Body of pancreas (tissue), 4 donors: ENCODE results near the gene INO80C. TPM values are rescaled to one million over a fixed set of nuclear protein-coding genes. Genes with fewer than 3 reads are reported as not detected.
A peak's percentile ranks its signal among the peaks of the same experiment; 100 is the strongest.

Experiments
- ATAC-seq: fragments of 150-250 bp; one replicate; pipeline ENCODE4 v1.9.1; 2016
- DNase-seq, 4 donors: peaks; one replicate each; pipeline ENCODE4 v3.0.0-alpha.2; 2019
- H3K27ac ChIP-seq, 4 donors: fragments of 200-600 bp; sonication (generic); 1 replicate in 3 of 4; 2 replicates in 1 of 4; pipeline versions ENCODE4 v1.5.1 to v1.6.1; 2016 to 2019; ENCODE audit warnings: mild to moderate bottlenecking in 1 of 4, mixed read lengths in 1 of 4, moderate library complexity in 1 of 4
- H3K27me3 ChIP-seq, 2 donors: fragments of 200-600 bp; sonication (generic); one replicate each; pipeline ENCODE4 v1.6.0; 2016; ENCODE audit warnings: mild to moderate bottlenecking in 1 of 2
- H3K36me3 ChIP-seq, 2 donors: fragments of 200-600 bp; sonication (generic); replicated peaks in 1 of 2; 2 replicates each; pipeline ENCODE4 v1.5.1; 2016; ENCODE audit warnings: low read depth in 2 of 2; ENCODE audit not compliant: insufficient read depth in 1 of 2
- H3K4me1 ChIP-seq: fragments of 200-600 bp; sonication (generic); one replicate; pipeline ENCODE4 v1.6.0; 2016
- H3K4me3 ChIP-seq, 2 donors: fragments of 200-600 bp; sonication (generic); 1 replicate in 1 of 2; 2 replicates in 1 of 2; pipeline ENCODE4 v1.5.1; 2016 to 2019
- H3K9me3 ChIP-seq, 3 donors: fragments of 200-600 bp; sonication (generic); 1 replicate in 2 of 3; 2 replicates in 1 of 3; pipeline ENCODE4 v1.5.1; 2016
- CTCF ChIP-seq, 7 experiments: fragments of 450-650 bp in 4 of 7; fragments of 200-600 bp in 3 of 7; sonication (generic) in 3 of 7; IDR thresholded peaks; one replicate each; pipeline ENCODE4 v1.5.1; 2016 to 2019; ENCODE audit warnings: antibody characterized with exemption in 7 of 7
- POLR2A ChIP-seq, 3 donors: fragments of 450-650 bp; IDR thresholded peaks; one replicate each; pipeline ENCODE4 v1.6.1; 2016; ENCODE audit warnings: antibody characterized with exemption in 3 of 3, mild to moderate bottlenecking in 2 of 3
- WGBS, 2 donors: methylation state at CpG; one replicate each; pipeline ENCODE4 v1.1.5; 2017; 5-methylcytosine and 5-hydroxymethylcytosine counted together
- intact Hi-C: fragments of 100-400 bp; cut with DNase I; formaldehyde crosslinking; loops from one replicate; pipeline ENCODE4 v1.15.1; 2023
- total RNA-seq, 2 donors: library from RNA; depleted of rRNA; stranded (reverse); fragments of >200 nt; gene quantifications; one replicate each; pipeline ENCODE4 v1.1.0, GENCODE V29; 2016

INO80C gene
- total RNA-seq, 2 donors from 2014 or later = 1.6 to 10.4 TPM

GRCh38 chr18:35533916-35534405 lies 36.2 kb upstream of the INO80C start:
- H3K27me3 ChIP-seq = no peaks in the 10 kb centered on the region
- no peak for DNase-seq
- TF ChIP-seq POLR2A (IDR thresholded peaks at IDR 0.05) (no peak), CTCF (IDR thresholded peaks at IDR 0.05) (no peak)
- intact Hi-C loops = no loop called here
- no peaks in the 10 kb centered on the region for H3K36me3 ChIP-seq
- H3K4me1 ChIP-seq = no peaks in the 10 kb centered on the region
- no peak overlapping the region for H3K4me3 ChIP-seq
- ATAC-seq = no peak
- H3K9me3 ChIP-seq = no peaks in the 10 kb centered on the region
- 73 to 82% methylated on average over 2 of the region's 2 CpGs for WGBS, 2 donors
- H3K27ac ChIP-seq = no peak overlapping the region

GRCh38 chr18:35528749-35529274 lies 31.1 kb upstream of the INO80C start:
- no peak overlapping the region for H3K27ac ChIP-seq
- H3K4me3 ChIP-seq = no peak overlapping the region
- WGBS, 2 donors = 70 to 77% methylated on average over 4 of the region's 4 CpGs
- TF ChIP-seq CTCF (IDR thresholded peaks at IDR 0.05) (no peak), POLR2A (IDR thresholded peaks at IDR 0.05) (no peak)
- peaks cover 7% of the 10 kb centered on the region for H3K4me1 ChIP-seq
- DNase-seq = no peak
- intact Hi-C loops = no loop called here
- H3K27me3 ChIP-seq = no peaks in the 10 kb centered on the region
- no peaks in the 10 kb centered on the region for H3K36me3 ChIP-seq
- H3K9me3 ChIP-seq = no peaks in the 10 kb centered on the region
- no peak for ATAC-seq

GRCh38 chr18:35526495-35527059 lies 28.8 kb upstream of the INO80C start:
- TF ChIP-seq CTCF (IDR thresholded peaks at IDR 0.05) (no peak), POLR2A (IDR thresholded peaks at IDR 0.05) (no peak)
- H3K4me1 ChIP-seq = peaks cover 7% of the 10 kb centered on the region
- H3K36me3 ChIP-seq = no peaks in the 10 kb centered on the region
- H3K4me3 ChIP-seq = no peak overlapping the region
- H3K27ac ChIP-seq = peak overlapping the region in 1 of 4 donors; percentile 64
- no peaks in the 10 kb centered on the region for H3K27me3 ChIP-seq
- no peaks in the 10 kb centered on the region for H3K9me3 ChIP-seq
- ATAC-seq = peak; percentile 52
- 4 to 25% methylated on average over 5 of the region's 5 CpGs for WGBS, 2 donors
- intact Hi-C loops = no loop called here
- DNase-seq = peak in 3 of 4 donors; percentile 33 to 47 (median 43)

- DNase-seq = no peak
- Histone ChIP-seq H3K9me3 (no peaks in the 10 kb centered on the region), H3K4me1 (peaks cover 7% of the 10 kb centered on the region), H3K27ac (peak overlapping the region in 1 of 4 donors; percentile 64), H3K36me3 (no peaks in the 10 kb centered on the region), H3K4me3 (no peak overlapping the region), H3K27me3 (no peaks in the 10 kb centered on the region)
- no peak for TF ChIP-seq CTCF (IDR thresholded peaks at IDR 0.05)
- no peak for TF ChIP-seq POLR2A (IDR thresholded peaks at IDR 0.05)
- ATAC-seq = peak; percentile 42
- intact Hi-C loops = no loop called here
- WGBS, 2 donors = 31 to 34% methylated on average over 7 to 9 of the region's 9 CpGs
Measured at GRCh38 chr18:35525795-35526494, 28.2 kb upstream of the INO80C start.
